Stimulated activated memory B cell treated with anti-CD40 and anti-IgM and Interleukin-4, amounts not matched to agents 10 μg/mL and 1 μg/mL and 100 μg/mL, for 72 hours (primary cell): ENCODE results near the gene ATF7IP2.

Source experiments
- ATAC-seq: fragments of 150-1000 bp; cut with Tn5 transposase; 2 replicates; pipeline ENCODE4 v1.10.0; 2021
- H3K27ac Mint-ChIP-seq: one replicate; pipeline ENCODE4 v1.8.0; 2022; ENCODE audit warnings: mild to moderate bottlenecking, mixed read lengths
- H3K27me3 Mint-ChIP-seq: one replicate; pipeline ENCODE4 v1.8.0; 2022; ENCODE audit warnings: mixed read lengths
- H3K36me3 Mint-ChIP-seq: one replicate; pipeline ENCODE4 v1.8.0; 2022; ENCODE audit warnings: mixed read lengths
- H3K4me1 Mint-ChIP-seq: one replicate; pipeline ENCODE4 v1.8.0; 2022; ENCODE audit warnings: mixed read lengths
- H3K4me3 Mint-ChIP-seq: one replicate; pipeline ENCODE4 v1.8.0; 2022; ENCODE audit warnings: mild to moderate bottlenecking, moderate library complexity, mixed read lengths
- H3K9me3 Mint-ChIP-seq: one replicate; pipeline ENCODE4 v1.8.0; 2022; ENCODE audit warnings: mixed read lengths

ATF7IP2 gene

GRCh38 chr16:10528635-10529034 is 142.8 kb downstream of the ATF7IP2 start:
- no peaks in the 10 kb centered on the region for H3K9me3 Mint-ChIP-seq
- no peaks in the 10 kb centered on the region for H3K27me3 Mint-ChIP-seq
- H3K4me3 Mint-ChIP-seq: no peak overlapping the region
- no peak overlapping the region for H3K27ac Mint-ChIP-seq
- ATAC-seq: no peak
- H3K4me1 Mint-ChIP-seq: no peaks in the 10 kb centered on the region
- H3K36me3 Mint-ChIP-seq: no peaks in the 10 kb centered on the region

- no peak for ATAC-seq
- Mint-ChIP-seq H3K4me1 (no peaks in the 10 kb centered on the region), H3K9me3 (no peaks in the 10 kb centered on the region)
Observed at GRCh38 chr16:10529895-10530669, 144.2 kb downstream of the ATF7IP2 start.

GRCh38 chr16:10530685-10531084 is 144.8 kb downstream of the ATF7IP2 start:
- H3K36me3 Mint-ChIP-seq: no peaks in the 10 kb centered on the region
- H3K27ac Mint-ChIP-seq: no peak overlapping the region
- H3K4me3 Mint-ChIP-seq: no peak overlapping the region
- H3K27me3 Mint-ChIP-seq: no peaks in the 10 kb centered on the region
- H3K9me3 Mint-ChIP-seq: no peaks in the 10 kb centered on the region
- ATAC-seq: no peak
- H3K4me1 Mint-ChIP-seq: no peaks in the 10 kb centered on the region

More at GRCh38 chr16:10529895-10530669, 144.2 kb downstream of the ATF7IP2 start:
- Mint-ChIP-seq H3K27ac (no peak overlapping the region), H3K4me3 (no peak overlapping the region), H3K27me3 (no peaks in the 10 kb centered on the region), H3K36me3 (no peaks in the 10 kb centered on the region)

GRCh38 chr16:10531582-10531981 is 145.7 kb downstream of the ATF7IP2 start:
- Mint-ChIP-seq H3K4me3 (no peak overlapping the region), H3K9me3 (no peaks in the 10 kb centered on the region), H3K36me3 (no peaks in the 10 kb centered on the region), H3K27me3 (no peaks in the 10 kb centered on the region), H3K4me1 (peaks cover 5% of the 10 kb centered on the region), H3K27ac (no peak overlapping the region)
- no peak for ATAC-seq
